Fibroblast of the aortic adventitia (primary cell): Measurements from ENCODE around the gene PDZD11. TPM values are rescaled to one million over a fixed set of nuclear protein-coding genes. Genes with fewer than 3 reads are reported as not detected.

Experiments used
- DNase-seq: peaks from one replicate; pipeline ENCODE4 v3.0.0-alpha.2; 2010; ENCODE audit warnings: low read depth
- H3K4me3 ChIP-seq: 2 replicates; pipeline ENCODE4 v1.5.1; 2011; ENCODE audit warnings: low read depth, mild to moderate bottlenecking, control low read depth, low read length, moderate library complexity
- CTCF ChIP-seq: IDR thresholded peaks from 2 replicates; pipeline ENCODE4 v1.5.1; 2011; ENCODE audit warnings: mild to moderate bottlenecking, low read length, control low read depth, inconsistent platforms; ENCODE audit not compliant: insufficient read depth
- total RNA-seq: library from RNA; depleted of rRNA; stranded (reverse); fragments of >200 nt; gene quantifications from 2 replicates; pipeline ENCODE4 v1.2.3, GENCODE V29; 2012; ENCODE audit warnings: low replicate concordance

Gene PDZD11
- total RNA-seq, 1 donor = 68.0 TPM

- DNase-seq = no peak
- no peak overlapping the region for H3K4me3 ChIP-seq
- TF ChIP-seq CTCF = no peak
Measured at GRCh38 chrX:70257423-70258288, 32.1 kb downstream of the PDZD11 start.

GRCh38 chrX:70255452-70255851 lies 34.3 kb downstream of the PDZD11 start:
- no peak for DNase-seq
- no peak overlapping the region for H3K4me3 ChIP-seq
- TF ChIP-seq CTCF = no peak

- no peak for TF ChIP-seq CTCF
- no peak overlapping the region for H3K4me3 ChIP-seq
- DNase-seq = no peak
Measured at GRCh38 chrX:70254909-70255308, 34.8 kb downstream of the PDZD11 start.

GRCh38 chrX:70254063-70254400 lies 35.7 kb downstream of the PDZD11 start:
- no peak for DNase-seq
- H3K4me3 ChIP-seq = no peak overlapping the region
- no peak for TF ChIP-seq CTCF

DNA sequence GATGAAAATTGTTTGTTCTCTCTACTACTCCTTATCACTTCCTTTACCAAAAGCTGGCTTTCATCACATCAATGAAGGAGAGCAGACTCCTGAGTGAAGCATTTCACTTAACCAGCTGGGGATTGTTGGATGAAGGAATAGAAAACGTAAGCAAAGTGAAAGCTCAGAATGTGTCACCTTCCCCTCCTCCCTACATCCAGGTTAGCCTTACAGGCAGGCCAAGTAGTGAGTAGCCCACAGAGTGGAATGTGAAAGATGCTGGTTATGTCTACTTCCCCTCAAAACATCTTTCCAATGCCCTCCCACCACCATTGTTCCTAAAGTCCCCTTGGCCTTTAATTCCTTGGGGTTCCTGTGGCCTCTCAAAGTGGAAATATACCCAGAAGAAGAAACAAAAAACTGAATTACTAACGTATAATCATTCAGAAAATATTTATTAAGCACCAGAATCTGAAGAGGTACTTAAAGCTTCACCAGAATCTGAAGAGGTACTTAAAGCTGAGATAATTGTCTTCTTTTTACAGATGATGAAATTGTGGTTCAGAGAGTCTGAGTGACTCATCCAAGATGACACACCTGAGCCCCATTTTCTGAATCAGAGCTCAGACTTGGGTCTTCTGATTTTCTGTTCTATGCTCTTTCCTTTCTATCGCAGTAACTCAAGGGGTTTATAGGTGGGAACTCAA lies 36.2 kb downstream of the PDZD11 start:
- no peak for TF ChIP-seq CTCF
- DNase-seq = no peak
- no peak overlapping the region for H3K4me3 ChIP-seq

DNA sequence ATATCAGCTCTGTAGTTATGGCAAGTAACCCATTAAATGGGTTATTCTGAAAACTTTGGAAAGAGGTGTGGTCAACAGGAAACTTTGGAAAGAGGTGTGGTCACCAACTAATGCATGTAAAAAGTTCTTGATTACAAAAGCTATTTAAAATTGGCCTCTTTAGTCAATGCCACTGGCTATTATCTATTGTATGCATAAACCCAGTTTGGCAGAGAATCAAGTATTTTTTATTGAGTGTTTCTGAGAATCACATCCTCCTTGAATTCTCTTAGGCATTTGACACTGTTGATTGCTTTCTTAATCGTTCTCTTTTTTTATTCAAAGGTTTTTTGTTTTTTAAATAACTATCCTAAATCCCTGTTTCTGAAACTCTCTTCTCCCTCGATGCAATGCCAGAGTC lies 37.2 kb downstream of the PDZD11 start:
- no peak overlapping the region for H3K4me3 ChIP-seq
- no peak for TF ChIP-seq CTCF
- no peak for DNase-seq
